HepG2 (cell line): ENCODE data around the gene GMPPA. TPM values are rescaled to one million over a fixed set of nuclear protein-coding genes. Genes with fewer than 3 reads are reported as not detected.

ENCODE experiments used
- ATAC-seq: fragments of 200-7000 bp; cut with Tn5 transposase; 3 replicates; pipeline ENCODE4 v1.9.1; 2020; ENCODE audit warnings: mild to moderate bottlenecking, moderate library complexity
- BruUV-seq: library from RNA; stranded (reverse); fragments of 400-500 nt; replicated peaks from 2 replicates; lab custom pipeline; 2021; lab: Mats Ljungman, UMichigan
- CTCF ChIA-PET: fragments of 300-600 bp; formaldehyde crosslinking; extraction: SDS; loops from one replicate; lab custom pipeline; 2021; ENCODE audit warnings: low total read pairs, inconsistent platforms, low intra/inter-chr PET ratio; lab: Yijun Ruan, JAX
- POLR2A ChIA-PET: fragments of 350-600 bp; sonication (Branson Sonifier 250); formaldehyde crosslinking; loops from one replicate; lab custom pipeline; 2020; ENCODE audit warnings: antibody characterized with exemption, inconsistent platforms; lab: Yijun Ruan, JAX
- DNase-seq: peaks from one replicate; pipeline ENCODE4 v3.0.0-alpha.2; 2015; ENCODE audit warnings: low spot score
- FAIRE-seq: peaks from 3 replicates; lab custom pipeline; 2011; peaks lifted over from hg19 to GRCh38; lab: Jason Lieb, UNC
- H2AFZ ChIP-seq: one replicate; pipeline ENCODE4 v1.6.1; 2011; ENCODE audit warnings: low read length, inconsistent platforms
- H3K27ac ChIP-seq: fragments of 300-600 bp; 3 replicates; pipeline ENCODE4 v1.8.0; 2011; ENCODE audit warnings: mixed run types, mild to moderate bottlenecking, mixed read lengths, low read length, inconsistent platforms; ENCODE audit not compliant: insufficient read depth; ENCODE audit errors: extremely low read length
- H3K27me3 ChIP-seq, 2 experiments: fragments of 200-600 bp in 1 of 2; 2 replicates in 1 of 2; 3 replicates in 1 of 2; pipeline versions ENCODE4 v1.6.0 to v1.8.0; 2011; ENCODE audit warnings: low read length in 2 of 2, mild to moderate bottlenecking in 2 of 2, moderate library complexity in 2 of 2, inconsistent platforms in 1 of 2; ENCODE audit not compliant: insufficient read depth in 2 of 2, control insufficient read depth in 1 of 2
- H3K36me3 ChIP-seq, 2 experiments: fragments of 200-600 bp in 1 of 2; replicated peaks in 1 of 2; 2 replicates in 1 of 2; 3 replicates in 1 of 2; pipeline versions ENCODE4 v1.5.1 to v1.8.0; 2011; ENCODE audit warnings: low read length in 2 of 2, inconsistent platforms in 1 of 2; ENCODE audit not compliant: insufficient read depth in 2 of 2, control insufficient read depth in 1 of 2
- H3K4me1 ChIP-seq: 2 replicates; pipeline ENCODE4 v1.5.1; 2012; ENCODE audit warnings: low read length, inconsistent platforms; ENCODE audit not compliant: insufficient read depth
- H3K4me2 ChIP-seq: 2 replicates; pipeline ENCODE4 v1.6.0; 2011; ENCODE audit warnings: low read depth, low read length, inconsistent platforms
- H3K4me3 ChIP-seq, 3 experiments: fragments of 200-600 bp in 1 of 3; sonication (generic), shearing (Covaris generic) in 1 of 3; replicated peaks in 1 of 3; 2 replicates each; pipeline ENCODE4 v1.5.1; 2011 to 2016; ENCODE audit warnings: low read length in 3 of 3, inconsistent platforms in 2 of 3, low read depth in 2 of 3, mild to moderate bottlenecking in 2 of 3, control low read depth in 1 of 3, mixed read lengths in 1 of 3; ENCODE audit not compliant: insufficient read depth in 1 of 3
- H3K79me2 ChIP-seq: one replicate; pipeline ENCODE4 v1.6.1; 2011; ENCODE audit warnings: low read length, inconsistent platforms; ENCODE audit not compliant: insufficient read depth
- H3K9ac ChIP-seq: 2 replicates; pipeline ENCODE4 v1.6.0; 2011; ENCODE audit warnings: mild to moderate bottlenecking, low read depth, low read length, inconsistent platforms; ENCODE audit not compliant: insufficient read depth
- H3K9me3 ChIP-seq: 2 replicates; pipeline ENCODE4 v1.5.1; 2012; ENCODE audit warnings: mild to moderate bottlenecking, low read length
- H4K20me1 ChIP-seq: 2 replicates; pipeline ENCODE4 v1.6.0; 2011; ENCODE audit warnings: inconsistent platforms, mild to moderate bottlenecking, low read length, moderate library complexity; ENCODE audit not compliant: insufficient read depth
- AGO2 ChIP-seq: fragments of 200-400 bp; formaldehyde crosslinking; optimal IDR thresholded peaks from 2 replicates; pipeline ENCODE3; 2017; ENCODE audit warnings: mild to moderate bottlenecking, low read depth, low read length, moderate library complexity
- ETS1 ChIP-seq: sonication (generic); formaldehyde crosslinking; IDR thresholded peaks from 2 replicates; pipeline ENCODE4 v1.4.0; 2020; ENCODE audit warnings: missing genetic modification reagents
- NFIB ChIP-seq: sonication (generic); formaldehyde crosslinking; IDR thresholded peaks from 2 replicates; pipeline ENCODE4 v1.9.0; 2021; ENCODE audit warnings: missing genetic modification reagents, mild to moderate bottlenecking, borderline replicate concordance
- NFKB2 ChIP-seq: sonication (generic); formaldehyde crosslinking; IDR thresholded peaks from 2 replicates; pipeline ENCODE4 v1.4.0; 2020; ENCODE audit warnings: missing genetic modification reagents, borderline replicate concordance
- NFKBIZ ChIP-seq: IDR thresholded peaks from 2 replicates; pipeline ENCODE4 v1.6.1; 2018; ENCODE audit warnings: missing genetic modification reagents, missing compliant biosample characterization
- RBFOX2 ChIP-seq: fragments of 200-400 bp; formaldehyde crosslinking; IDR thresholded peaks from 2 replicates; pipeline ENCODE4 v1.6.1; 2017; ENCODE audit warnings: low read depth, mild to moderate bottlenecking, low read length
- ZC3H13 ChIP-seq: sonication (generic); formaldehyde crosslinking; IDR thresholded peaks from 2 replicates; pipeline ENCODE4 v1.8.1; 2023; ENCODE audit warnings: mild to moderate bottlenecking, missing genetic modification reagents, moderate library complexity
- ZNF292 ChIP-seq: sonication (generic); formaldehyde crosslinking; IDR thresholded peaks from 2 replicates; pipeline ENCODE4 v1.8.1; 2022; ENCODE audit warnings: mild to moderate bottlenecking, low read depth, missing genetic modification reagents, borderline replicate concordance
- ZNF317 ChIP-seq: sonication (generic); formaldehyde crosslinking; IDR thresholded peaks from 2 replicates; pipeline ENCODE4 v1.5.0; 2020; ENCODE audit warnings: mild to moderate bottlenecking, missing genetic modification reagents
- ZNF749 ChIP-seq: sonication (generic); formaldehyde crosslinking; IDR thresholded peaks from 2 replicates; pipeline ENCODE4 v1.8.0; 2022; ENCODE audit warnings: mild to moderate bottlenecking, missing genetic modification reagents, moderate library complexity, borderline replicate concordance
- WGBS: methylation state at CpG from one replicate; pipeline ENCODE4 v1.1.6; 2017; ENCODE audit warnings: low lambda C conversion rate; 5-methylcytosine and 5-hydroxymethylcytosine counted together
- in situ Hi-C: cut with HindIII; loops from 2 replicates; pipeline ENCODE4 v1.10.0; 2017; ENCODE audit warnings: low pct_unique_long_range_greater_than_20kb; ENCODE audit not compliant: extremely low pct_ligation_motif_present
- intact Hi-C: fragments of 100-400 bp; cut with micrococcal nuclease; formaldehyde crosslinking; loops from one replicate; pipeline ENCODE4 v1.10.0; 2022; ENCODE audit not compliant: unreplicated experiment
- polyA plus RNA-seq, 8 experiments: library from polyadenylated mRNA; depleted of rRNA in 3 of 8; stranded (reverse) in 7 of 8; unstranded in 1 of 8; fragments of >200 nt; fragmentation: Illumina TruSeq in 4 of 8; extraction: Trizol in 4 of 8; gene quantifications; 2 replicates each; pipeline versions ENCODE4 v1.2.1 to v1.2.3, GENCODE V29; 2011 to 2016; ENCODE audit warnings: low read depth in 4 of 8, missing spikeins in 1 of 8, mixed read lengths in 1 of 8; ENCODE audit not compliant: insufficient read depth in 1 of 8
- total RNA-seq, 5 experiments: library from RNA; depleted of rRNA; stranded (reverse); fragments of >200 nt; fragmentation: Illumina TruSeq; extraction: Trizol; gene quantifications; 2 replicates each; pipeline ENCODE4 v1.2.3, GENCODE V29; 2016; ENCODE audit warnings: low read depth in 1 of 5

Gene GMPPA
- total and polyA plus RNA-seq, 2 of the 13 experiments (the other 11 are each of a cell fraction or from before 2014, with no cell fraction given): 81.1 to 106 TPM

- no peak overlapping the region for H3K4me2 ChIP-seq
- no peak overlapping the region for H2AFZ ChIP-seq
- TF ChIP-seq AGO2 (peak; percentile 31), RBFOX2 (peak; percentile 21), ZNF749 (CRISPR knock-in tag) (no peak), ZNF292 (CRISPR knock-in tag) (no peak), NFKB2 (CRISPR knock-in tag) (0 out of 2 replicates have a peak, but pooled peaks have one; percentile 1), NFKBIZ (CRISPR knock-in tag) (no peak), ZNF317 (CRISPR knock-in tag) (no peak), ZC3H13 (CRISPR knock-in tag) (peak; percentile 87), NFIB (CRISPR knock-in tag) (no peak), ETS1 (CRISPR knock-in tag) (0 out of 2 replicates have a peak, but pooled peaks have one; percentile 43)
- TF ChIP-seq, all 625 proteins: peak for 5
- H3K4me3 ChIP-seq: no peak overlapping the region
- H3K27me3 ChIP-seq: peaks cover 0 to 26% of the 10 kb centered on the region in 2 experiments; a peak in 3 of 5 replicates
- ATAC-seq (no peak), FAIRE-seq (no peak), DNase-seq (no peak)
- intact Hi-C loops: loop anchor here (10.0 kb wide), 1 partner anchor 244 kb away; no protein-coding TSS in a partner anchor
- H3K4me1 ChIP-seq: peaks cover 45% of the 10 kb centered on the region
- ChIA-PET POLR2A (interaction anchor here (1.3 kb wide), 1 partner anchor 104 kb away, joined by 4 read pairs; no protein-coding TSS in a partner anchor), CTCF (interaction anchor here (5.3 kb wide), 1 partner anchor 103 kb away, joined by 127 read pairs; no protein-coding TSS in a partner anchor)
- H3K27ac ChIP-seq: no peak overlapping the region
- H3K9me3 ChIP-seq: no peaks in the 10 kb centered on the region
- H3K79me2 ChIP-seq: peaks cover 21% of the 10 kb centered on the region
- H3K36me3 ChIP-seq: peaks cover 15 to 27% of the 10 kb centered on the region in 2 experiments
- peaks cover 46% of the 10 kb centered on the region for H4K20me1 ChIP-seq
- in situ Hi-C loops: no loop called here
- BruUV-seq: no TSS peak
- H3K9ac ChIP-seq: no peak overlapping the region
- whole genome bisulfite sequencing: 97% methylated on average over 25 of the region's 32 CpGs
Observed at GRCh38 chr2:219538956-219539788, 40.5 kb downstream of the GMPPA start.
